ENCODE measurements around the gene RC3H1. TPM values are rescaled to one million over a fixed set of nuclear protein-coding genes. Genes with fewer than 3 reads are reported as not detected.

Gene RC3H1
- total and polyA plus RNA-seq, 10 of the 15 experiments (the other 5 are each of a cell fraction or from before 2014, with no cell fraction given), result 1.4 to 33.9 (median 11.8) TPM

GRCh38 chr1:174068000-174068399, 45.8 kb upstream of the RC3H1 start:
- Histone ChIP-seq H2AFZ (ENCODE audit: control insufficient read depth, low read depth, low read length) (no peak overlapping the region), H3K4me1 (ENCODE audit: control insufficient read depth, insufficient read depth, low read length) (no peaks in the 10 kb centered on the region), H4K20me1 (ENCODE audit: control insufficient read depth, insufficient read depth) (no peaks in the 10 kb centered on the region), H3K27me3 (replicated peaks in 1 of 2; ENCODE audit: control insufficient read depth in 2 of 2, insufficient read depth in 2 of 2, low read length in 1 of 2) (no peaks in the 10 kb centered on the region), H3K27ac (ENCODE audit: control insufficient read depth, insufficient read depth) (no peak overlapping the region), H3K4me3 (no peak overlapping the region), H3K9ac (ENCODE audit: control insufficient read depth, insufficient read depth, low read length) (no peak overlapping the region), H3K4me2 (ENCODE audit: control insufficient read depth, insufficient read depth) (no peak overlapping the region), H3K79me2 (ENCODE audit: control insufficient read depth, insufficient read depth, low read length) (no peaks in the 10 kb centered on the region), H3K36me3 (ENCODE audit: control insufficient read depth in 2 of 2, insufficient read depth in 2 of 2, low read length in 1 of 2) (no peaks in the 10 kb centered on the region), H3K9me3 (replicated peaks; ENCODE audit: control insufficient read depth, insufficient read depth, low read length) (no peaks in the 10 kb centered on the region)
- TF ChIP-seq EZH2 (IDR thresholded peaks at IDR 0.05; ENCODE audit: borderline replicate concordance, control insufficient read depth, low read depth, low read length), result no peak
- TF ChIP-seq HDAC2 (IDR thresholded peaks at IDR 0.05), result no peak
- no peak for TF ChIP-seq NFYA (IDR thresholded peaks at IDR 0.05; ENCODE audit: borderline replicate concordance, low read depth, low read length)
- no peak for TF ChIP-seq BCL3 (IDR thresholded peaks at IDR 0.05; ENCODE audit: borderline replicate concordance, insufficient read depth, low read depth, low read length, poor library complexity, severe bottlenecking)
- TF ChIP-seq TCF3 (IDR thresholded peaks at IDR 0.05; ENCODE audit: borderline replicate concordance, insufficient read depth, low read depth, low read length), result no peak
- TF ChIP-seq TCF7 (IDR thresholded peaks at IDR 0.05; ENCODE audit: borderline replicate concordance), result no peak
- no peak for TF ChIP-seq BACH1 (IDR thresholded peaks at IDR 0.05; ENCODE audit: borderline replicate concordance)
- TF ChIP-seq, protein P1, sequence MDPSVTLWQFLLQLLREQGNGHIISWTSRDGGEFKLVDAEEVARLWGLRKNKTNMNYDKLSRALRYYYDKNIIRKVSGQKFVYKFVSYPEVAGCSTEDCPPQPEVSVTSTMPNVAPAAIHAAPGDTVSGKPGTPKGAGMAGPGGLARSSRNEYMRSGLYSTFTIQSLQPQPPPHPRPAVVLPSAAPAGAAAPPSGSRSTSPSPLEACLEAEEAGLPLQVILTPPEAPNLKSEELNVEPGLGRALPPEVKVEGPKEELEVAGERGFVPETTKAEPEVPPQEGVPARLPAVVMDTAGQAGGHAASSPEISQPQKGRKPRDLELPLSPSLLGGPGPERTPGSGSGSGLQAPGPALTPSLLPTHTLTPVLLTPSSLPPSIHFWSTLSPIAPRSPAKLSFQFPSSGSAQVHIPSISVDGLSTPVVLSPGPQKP (IDR thresholded peaks at IDR 0.05; ENCODE audit: low read depth, low read length), result no peak
- no peak for TF ChIP-seq HCFC1 (IDR thresholded peaks at IDR 0.05; ENCODE audit: low read length)
- no peak for TF ChIP-seq BCLAF1 (IDR thresholded peaks at IDR 0.05)
- TF ChIP-seq ZNF24 (IDR thresholded peaks at IDR 0.05), result no peak
- TF ChIP-seq CBFB (IDR thresholded peaks at IDR 0.05; ENCODE audit: low read depth), result no peak
- no peak for TF ChIP-seq IKZF2 (IDR thresholded peaks at IDR 0.05)
- no peak for TF ChIP-seq TCF12 (IDR thresholded peaks at IDR 0.05; ENCODE audit: low read depth, low read length)
- no peak for TF ChIP-seq STAT1 (conservative IDR thresholded peaks at IDR 0.05)
- TF ChIP-seq SPI1 (IDR thresholded peaks at IDR 0.05; ENCODE audit: borderline replicate concordance, insufficient read depth, low read depth, low read length), result no peak
- ChIA-PET SMC1A (ENCODE audit: uncharacterized antibody, unreplicated experiment) (interaction anchor here (1.0 kb wide), 1 partner anchor 8 kb away, joined by 3 read pairs; no protein-coding TSS in a partner anchor), POLR2A (interaction anchor here (1.0 kb wide), 1 partner anchor 10 kb away, joined by 3 read pairs; no protein-coding TSS in a partner anchor), RAD21 (ENCODE audit: unreplicated experiment) (interaction anchor here (1.5 kb wide), 1 partner anchor 150 kb away, joined by 3 read pairs; no protein-coding TSS in a partner anchor), CTCF (interaction anchor here (0.9 to 1.4 kb wide), 2 partner anchors 27 to 150 kb away, joined by 3 read pairs; no protein-coding TSS in a partner anchor)
- no TSS peak for BruUV-seq (replicated peaks)
- intact Hi-C loops (cut with micrococcal nuclease; ENCODE audit: unreplicated experiment) (no loop called here), in situ Hi-C loops (cut with MboI) (no loop called here)
- 94% methylated on average over 1 of the region's 1 CpG for WGBS (ENCODE audit: insufficient coverage, insufficient replicate concordance, low lambda C conversion rate, missing lambda C conversion rate)
- FAIRE-seq (no peak), ATAC-seq (no peak), DNase-seq (ENCODE audit: low read depth, low spot score) (no peak)
